H9 (cell line): ENCODE measurements around the gene CHPT1. TPM values are rescaled to one million over a fixed set of nuclear protein-coding genes. Genes with fewer than 3 reads are reported as not detected.

ENCODE experiments used
- DNase-seq: peaks from one replicate; pipeline ENCODE4 v3.0.0-alpha.2; 2017
- H2AFZ ChIP-seq: one replicate; pipeline ENCODE4 v1.6.1; 2013; ENCODE audit warnings: mild to moderate bottlenecking, low read length, control low read depth, moderate library complexity
- H2AK5ac ChIP-seq: 2 replicates; pipeline ENCODE4 v1.6.1; 2013; ENCODE audit warnings: low read length, control low read depth, mixed read lengths; ENCODE audit not compliant: insufficient read length
- H2BK120ac ChIP-seq: one replicate; pipeline ENCODE4 v1.6.1; 2013; ENCODE audit warnings: low read depth, mild to moderate bottlenecking, low read length, control low read depth, inconsistent platforms; ENCODE audit not compliant: poor library complexity, severe bottlenecking
- H2BK12ac ChIP-seq: 2 replicates; pipeline ENCODE4 v1.6.1; 2013; ENCODE audit warnings: low read length, control low read depth, mixed read lengths, low read depth; ENCODE audit not compliant: insufficient read length
- H2BK15ac ChIP-seq: 2 replicates; pipeline ENCODE4 v1.6.1; 2013; ENCODE audit warnings: low read depth, low read length, control low read depth
- H2BK20ac ChIP-seq: one replicate; pipeline ENCODE4 v1.6.1; 2013; ENCODE audit warnings: low read depth, mild to moderate bottlenecking, low read length, control low read depth, inconsistent platforms; ENCODE audit not compliant: poor library complexity, severe bottlenecking
- H2BK5ac ChIP-seq: 2 replicates; pipeline ENCODE4 v1.6.1; 2013; ENCODE audit warnings: low read length, control low read depth, mixed read lengths; ENCODE audit not compliant: insufficient read length
- H3K14ac ChIP-seq: 2 replicates; pipeline ENCODE4 v1.6.1; 2013; ENCODE audit warnings: low read length, control low read depth; ENCODE audit not compliant: insufficient read depth
- H3K18ac ChIP-seq: 2 replicates; pipeline ENCODE4 v1.6.1; 2013; ENCODE audit warnings: low read depth, mild to moderate bottlenecking, mixed read lengths, low read length, control low read depth; ENCODE audit not compliant: insufficient read length
- H3K23ac ChIP-seq: 2 replicates; pipeline ENCODE4 v1.6.1; 2013; ENCODE audit warnings: low read length, control low read depth, mixed read lengths, low read depth; ENCODE audit not compliant: insufficient read length
- H3K23me2 ChIP-seq: 2 replicates; pipeline ENCODE4 v1.6.1; 2013; ENCODE audit warnings: low read depth, mild to moderate bottlenecking, mixed read lengths, low read length, control low read depth; ENCODE audit not compliant: insufficient read length, poor library complexity, severe bottlenecking
- H3K27ac ChIP-seq: 2 replicates; pipeline ENCODE4 v1.5.1; 2013; ENCODE audit warnings: low read length, control low read depth, mixed read lengths, low read depth; ENCODE audit not compliant: insufficient read length
- H3K27me3 ChIP-seq: 2 replicates; pipeline ENCODE4 v1.6.1; 2013; ENCODE audit warnings: low read length, control low read depth, inconsistent platforms; ENCODE audit not compliant: insufficient read depth
- H3K4ac ChIP-seq: 2 replicates; pipeline ENCODE4 v1.6.1; 2013; ENCODE audit warnings: low read depth, mild to moderate bottlenecking, control low read depth, inconsistent platforms, low read length, moderate library complexity
- H3K4me1 ChIP-seq: 2 replicates; pipeline ENCODE4 v1.6.1; 2013; ENCODE audit warnings: low read length, control low read depth, inconsistent platforms; ENCODE audit not compliant: insufficient read depth
- H3K4me2 ChIP-seq: 2 replicates; pipeline ENCODE4 v1.6.1; 2013; ENCODE audit warnings: low read length, control low read depth, mixed read lengths; ENCODE audit not compliant: insufficient read length, insufficient read depth
- H3K56ac ChIP-seq: 2 replicates; pipeline ENCODE4 v1.6.1; 2013; ENCODE audit warnings: low read depth, mild to moderate bottlenecking, mixed read lengths, low read length, control low read depth; ENCODE audit not compliant: insufficient read length
- H3K79me1 ChIP-seq: 2 replicates; pipeline ENCODE4 v1.6.1; 2013; ENCODE audit warnings: low read depth, mild to moderate bottlenecking, moderate library complexity, low read length, control low read depth, inconsistent platforms; ENCODE audit not compliant: insufficient read depth, poor library complexity, severe bottlenecking
- H3K79me2 ChIP-seq: 2 replicates; pipeline ENCODE4 v1.6.1; 2013; ENCODE audit warnings: low read length, control low read depth, inconsistent platforms; ENCODE audit not compliant: insufficient read depth
- H3K9ac ChIP-seq: 2 replicates; pipeline ENCODE4 v1.6.1; 2013; ENCODE audit warnings: low read length, control low read depth, mixed read lengths; ENCODE audit not compliant: insufficient read length; ENCODE audit errors: extremely low read depth
- H3K9me3 ChIP-seq: one replicate; pipeline ENCODE4 v1.6.1; 2013; ENCODE audit warnings: low read depth, low read length, inconsistent platforms; ENCODE audit not compliant: control insufficient read depth
- H3T11ph ChIP-seq: one replicate; pipeline ENCODE4 v1.6.1; 2013; ENCODE audit warnings: mild to moderate bottlenecking, low read length, control low read depth, inconsistent platforms
- H4K20me1 ChIP-seq: one replicate; pipeline ENCODE4 v1.6.1; 2013; ENCODE audit not compliant: control insufficient read depth, insufficient read length, insufficient read depth
- H4K5ac ChIP-seq: 2 replicates; pipeline ENCODE4 v1.6.1; 2013; ENCODE audit warnings: low read depth, mild to moderate bottlenecking, mixed read lengths, low read length, control low read depth; ENCODE audit not compliant: insufficient read length
- H4K8ac ChIP-seq: replicated peaks from 2 replicates; pipeline ENCODE4 v1.6.1; 2013; ENCODE audit warnings: low read length, control low read depth, mixed read lengths, low read depth; ENCODE audit not compliant: insufficient read length
- H4K91ac ChIP-seq: 2 replicates; pipeline ENCODE4 v1.6.1; 2013; ENCODE audit warnings: low read depth, mild to moderate bottlenecking, moderate library complexity, mixed read lengths, low read length, control low read depth; ENCODE audit not compliant: insufficient read length
- H3K27ac Mint-ChIP-seq, 3 experiments: 2 replicates in 2 of 3; 3 replicates in 1 of 3; pipeline ENCODE4 v1.8.0; 2020 to 2021; ENCODE audit warnings: mixed read lengths in 3 of 3, mild to moderate bottlenecking in 1 of 3, moderate library complexity in 1 of 3
- H3K27me3 Mint-ChIP-seq: 2 replicates; pipeline ENCODE4 v1.8.0; 2021; ENCODE audit warnings: low read depth, mild to moderate bottlenecking, moderate library complexity, mixed read lengths
- H3K36me3 Mint-ChIP-seq, 3 experiments: 2 replicates in 2 of 3; 3 replicates in 1 of 3; pipeline ENCODE4 v1.8.0; 2020 to 2021; ENCODE audit warnings: low read depth in 3 of 3, mixed read lengths in 3 of 3; ENCODE audit not compliant: insufficient read depth in 1 of 3
- H3K4me1 Mint-ChIP-seq, 2 experiments: 2 replicates each; pipeline ENCODE4 v1.8.0; 2020; ENCODE audit warnings: mixed read lengths in 2 of 2
- H3K4me3 Mint-ChIP-seq, 2 experiments: 2 replicates in 1 of 2; 3 replicates in 1 of 2; pipeline ENCODE4 v1.8.0; 2020 to 2021; ENCODE audit warnings: mild to moderate bottlenecking in 2 of 2, mixed read lengths in 2 of 2, moderate library complexity in 1 of 2
- H3K9me3 Mint-ChIP-seq, 2 experiments: 2 replicates in 1 of 2; 3 replicates in 1 of 2; pipeline ENCODE4 v1.8.0; 2020; ENCODE audit warnings: mild to moderate bottlenecking in 2 of 2, mixed read lengths in 2 of 2, moderate library complexity in 1 of 2
- WGBS: extraction: QIAGEN DNeasy Blood & Tissue Kit; methylation state at CpG from one replicate; pipeline ENCODE4 v1.1.7; 2013; ENCODE audit warnings: missing lambda C conversion rate, low lambda C conversion rate, mixed read lengths; ENCODE audit not compliant: insufficient read length; ENCODE audit errors: extremely low coverage; 5-methylcytosine and 5-hydroxymethylcytosine counted together
- total RNA-seq: library from RNA; stranded (reverse); gene quantifications from 2 replicates; pipeline ENCODE4 v1.2.1, GENCODE V29; 2021
- TF ChIP-seq, protein P1 (sequence below): fragments of 200-600 bp; sonication (generic); conservative IDR thresholded peaks from 3 replicates; pipeline ENCODE4 v1.8.0; 2021; ENCODE audit warnings: antibody characterized with exemption, mild to moderate bottlenecking

Gene CHPT1
- total RNA-seq, 1 experiment from 2014 or later: 17.1 TPM

DNA sequence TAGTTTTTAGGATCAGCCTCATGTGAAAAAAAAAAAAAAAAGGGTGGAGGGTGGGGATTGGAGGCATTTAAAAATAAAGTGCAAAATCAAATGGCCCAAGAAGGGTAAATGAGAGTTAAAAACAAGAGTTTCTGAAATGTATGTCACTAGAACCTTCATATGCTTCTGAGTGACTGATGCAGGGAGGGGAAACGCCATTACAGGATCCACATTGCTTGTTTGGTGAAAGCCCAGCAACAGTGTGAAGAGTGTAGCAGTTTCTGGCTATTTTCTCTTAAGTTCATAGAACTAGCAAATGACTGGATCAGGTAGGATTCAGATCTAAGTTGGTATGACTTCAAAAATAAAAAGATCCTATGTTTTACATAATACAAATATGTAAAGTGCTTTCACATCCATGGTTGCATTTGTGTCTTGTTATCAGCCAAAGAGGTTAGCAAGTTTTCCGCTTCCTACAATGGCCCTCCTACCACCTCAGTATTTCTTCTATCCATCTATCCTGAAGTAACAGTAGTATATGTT is 2.9 kb downstream of the CHPT1 start:
- no peak overlapping the region for H3K4me3 Mint-ChIP-seq
- no peak overlapping the region for H3K4me2 ChIP-seq

More for the DNA sequence above, 2.9 kb downstream of the CHPT1 start:
- H4K5ac ChIP-seq: no peak overlapping the region
- H3K23ac ChIP-seq: no peak overlapping the region
- H2BK20ac ChIP-seq: no peak overlapping the region
- DNase-seq: no peak
- WGBS: no CpG with 5 or more reads among the region's 2 CpGs
- H2BK12ac ChIP-seq: no peak overlapping the region
- TF ChIP-seq, protein P1, sequence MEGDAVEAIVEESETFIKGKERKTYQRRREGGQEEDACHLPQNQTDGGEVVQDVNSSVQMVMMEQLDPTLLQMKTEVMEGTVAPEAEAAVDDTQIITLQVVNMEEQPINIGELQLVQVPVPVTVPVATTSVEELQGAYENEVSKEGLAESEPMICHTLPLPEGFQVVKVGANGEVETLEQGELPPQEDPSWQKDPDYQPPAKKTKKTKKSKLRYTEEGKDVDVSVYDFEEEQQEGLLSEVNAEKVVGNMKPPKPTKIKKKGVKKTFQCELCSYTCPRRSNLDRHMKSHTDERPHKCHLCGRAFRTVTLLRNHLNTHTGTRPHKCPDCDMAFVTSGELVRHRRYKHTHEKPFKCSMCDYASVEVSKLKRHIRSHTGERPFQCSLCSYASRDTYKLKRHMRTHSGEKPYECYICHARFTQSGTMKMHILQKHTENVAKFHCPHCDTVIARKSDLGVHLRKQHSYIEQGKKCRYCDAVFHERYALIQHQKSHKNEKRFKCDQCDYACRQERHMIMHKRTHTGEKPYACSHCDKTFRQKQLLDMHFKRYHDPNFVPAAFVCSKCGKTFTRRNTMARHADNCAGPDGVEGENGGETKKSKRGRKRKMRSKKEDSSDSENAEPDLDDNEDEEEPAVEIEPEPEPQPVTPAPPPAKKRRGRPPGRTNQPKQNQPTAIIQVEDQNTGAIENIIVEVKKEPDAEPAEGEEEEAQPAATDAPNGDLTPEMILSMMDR: no peak
- no peak overlapping the region for H3K56ac ChIP-seq
- Mint-ChIP-seq H3K27ac (no peak overlapping the region), H3K4me1 (peaks cover 26 to 36% of the 10 kb centered on the region in 2 experiments), H3K36me3 (peaks cover 0 to 2% (median 0%) of the 10 kb centered on the region in 3 experiments; a peak in 2 of 7 replicates), H3K27me3 (peaks cover 19% of the 10 kb centered on the region), H3K9me3 (no peaks in the 10 kb centered on the region)
- H3K4ac ChIP-seq: no peak overlapping the region
- H3K18ac ChIP-seq: no peak overlapping the region
- H3K27ac ChIP-seq: no peak overlapping the region
- no peak overlapping the region for H4K91ac ChIP-seq
- H2AK5ac ChIP-seq: no peak overlapping the region
- H3K14ac ChIP-seq: no peak overlapping the region
- H3K4me1 ChIP-seq: peaks cover 3% of the 10 kb centered on the region; the same call in 1 of the 2 replicates
- H2BK5ac ChIP-seq: no peak overlapping the region
- peaks cover 13% of the 10 kb centered on the region for H3K23me2 ChIP-seq
- H3K27me3 ChIP-seq: peaks cover 8% of the 10 kb centered on the region; the same call in 1 of the 2 replicates
- H2BK120ac ChIP-seq: no peak overlapping the region
- no peak overlapping the region for H3T11ph ChIP-seq
- no peaks in the 10 kb centered on the region for H3K9me3 ChIP-seq
- no peak overlapping the region for H2AFZ ChIP-seq
- no peaks in the 10 kb centered on the region for H3K79me2 ChIP-seq
- H3K9ac ChIP-seq: no peak overlapping the region
- no peaks in the 10 kb centered on the region for H4K20me1 ChIP-seq
- H4K8ac ChIP-seq: no peak overlapping the region
- H2BK15ac ChIP-seq: no peak overlapping the region
- no peaks in the 10 kb centered on the region for H3K79me1 ChIP-seq
